GM23248 (cell line): ENCODE data around the gene DAB1.

Experiments
- EZH2 ChIP-seq: fragments of 200-600 bp; sonication (generic); IDR thresholded peaks from 2 replicates; pipeline ENCODE4 v1.6.1; 2018; ENCODE audit warnings: antibody characterized with exemption, mild to moderate bottlenecking; ENCODE audit not compliant: insufficient read depth, poor library complexity, severe bottlenecking
- EZH2phosphoT487 ChIP-seq: fragments of 200-600 bp; sonication (generic); IDR thresholded peaks from 2 replicates; pipeline ENCODE4 v1.6.1; 2018; ENCODE audit warnings: antibody characterized with exemption, moderate library complexity, mild to moderate bottlenecking, low read depth; ENCODE audit not compliant: insufficient read depth

DNA sequence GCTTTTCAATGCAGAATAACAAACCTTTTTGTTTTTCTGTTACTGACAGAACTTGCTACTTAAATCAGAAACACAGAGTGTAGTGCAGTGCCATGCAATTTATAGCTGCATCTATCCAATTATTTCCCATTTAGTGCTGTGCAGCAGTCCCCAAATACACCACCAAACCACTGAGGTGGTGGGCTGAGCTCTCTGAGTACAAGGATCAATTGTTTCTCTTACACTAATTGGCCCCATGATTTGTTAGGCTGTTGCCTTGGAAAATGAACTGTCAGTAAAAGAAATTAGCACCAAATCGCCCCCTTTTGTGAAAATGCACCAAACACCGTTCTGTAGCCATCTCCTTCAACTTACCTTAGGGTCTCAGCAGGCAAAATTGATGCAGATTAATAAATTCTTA lies 339.2 kb downstream of the DAB1 start:
- TF ChIP-seq EZH2: no peak
- TF ChIP-seq EZH2phosphoT487: no peak
